Activated CD4-positive, CD25-positive, alpha-beta regulatory T cell treated with anti-CD3 and anti-CD28 coated beads, Interleukin-2, amount 50 U/mL, for 72 hours (primary cell): ENCODE measurements around the gene C2orf68.
"Not testable (repeated sequence)": the region's sequence is repeated elsewhere in the genome, so short reads cannot be mapped to it uniquely, and the experiment has no call there.

Source experiments
- DNase-seq: peaks from one replicate; pipeline ENCODE4 v3.0.0; 2021

The C2orf68 gene, protein sequence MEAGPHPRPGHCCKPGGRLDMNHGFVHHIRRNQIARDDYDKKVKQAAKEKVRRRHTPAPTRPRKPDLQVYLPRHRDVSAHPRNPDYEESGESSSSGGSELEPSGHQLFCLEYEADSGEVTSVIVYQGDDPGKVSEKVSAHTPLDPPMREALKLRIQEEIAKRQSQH

DNA sequence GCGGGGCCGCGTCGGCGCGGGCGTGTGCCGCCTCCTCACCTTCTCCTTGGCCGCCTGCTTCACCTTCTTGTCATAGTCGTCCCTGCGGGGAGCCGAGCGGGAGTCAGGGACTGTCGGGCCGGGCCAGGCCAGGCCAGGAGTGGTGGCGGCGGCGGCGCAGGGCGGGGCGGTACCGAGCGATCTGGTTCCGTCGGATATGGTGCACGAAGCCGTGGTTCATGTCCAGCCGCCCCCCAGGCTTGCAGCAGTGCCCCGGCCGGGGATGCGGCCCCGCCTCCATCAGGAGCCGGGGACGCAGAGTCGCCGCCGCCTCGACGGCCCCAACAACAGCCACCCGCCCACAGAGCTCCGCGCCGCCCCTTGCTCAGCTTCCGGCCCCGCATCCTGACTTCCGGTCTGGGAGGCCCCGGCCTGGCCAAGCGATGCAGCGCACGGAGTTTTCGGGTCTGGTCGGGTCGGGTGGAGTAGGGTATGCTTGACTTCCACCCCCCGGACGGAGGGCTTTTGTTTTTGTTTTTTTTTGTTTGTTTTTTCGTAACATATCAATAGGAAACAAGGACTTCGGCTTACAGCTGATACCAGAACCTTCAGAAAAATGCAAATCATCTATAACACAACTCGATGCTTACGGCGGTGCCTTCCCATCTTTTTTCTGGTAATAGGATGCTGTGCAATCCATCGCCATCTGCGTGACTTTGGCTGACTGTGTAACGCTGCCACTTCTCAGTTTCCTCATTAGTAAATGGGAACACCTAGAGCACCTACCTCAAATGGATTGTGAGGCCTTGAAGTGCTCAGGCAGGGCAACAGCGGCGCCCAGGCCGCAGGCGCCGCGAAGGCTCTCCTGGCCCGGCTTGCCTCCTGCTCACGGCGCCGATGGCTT, at the start of gene C2orf68:
Gene C2orf68, minus strand, starts transcription at position 362 of the 883 bp plus-strand sequence. Its CDS starts 82 bp downstream, at position 280.
- DNase-seq = peak; percentile 84

GRCh38 chr2:85661139-85661858, 49.4 kb upstream of the C2orf68 start:
- no peak for DNase-seq

DNA sequence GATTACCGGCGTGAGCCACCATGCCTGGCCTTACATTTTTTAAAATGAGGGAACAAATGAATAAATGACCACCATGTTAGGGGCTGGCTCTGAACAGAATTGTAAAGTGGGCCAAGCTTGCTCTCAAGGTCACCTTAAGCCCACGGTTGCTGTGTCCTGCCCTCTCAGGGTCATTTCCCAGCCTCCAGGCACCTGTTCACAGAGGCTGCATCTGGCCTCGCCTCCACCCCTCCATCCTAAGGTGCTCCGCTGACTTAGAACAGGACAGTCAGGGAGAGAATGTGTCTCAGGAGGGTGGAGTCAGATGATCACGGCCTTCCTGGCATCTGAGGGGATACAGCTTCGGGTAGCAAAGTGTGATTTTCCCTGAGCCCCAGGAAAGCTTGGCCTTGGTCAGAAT, 48.9 kb upstream of the C2orf68 start:
- DNase-seq = no peak

DNA sequence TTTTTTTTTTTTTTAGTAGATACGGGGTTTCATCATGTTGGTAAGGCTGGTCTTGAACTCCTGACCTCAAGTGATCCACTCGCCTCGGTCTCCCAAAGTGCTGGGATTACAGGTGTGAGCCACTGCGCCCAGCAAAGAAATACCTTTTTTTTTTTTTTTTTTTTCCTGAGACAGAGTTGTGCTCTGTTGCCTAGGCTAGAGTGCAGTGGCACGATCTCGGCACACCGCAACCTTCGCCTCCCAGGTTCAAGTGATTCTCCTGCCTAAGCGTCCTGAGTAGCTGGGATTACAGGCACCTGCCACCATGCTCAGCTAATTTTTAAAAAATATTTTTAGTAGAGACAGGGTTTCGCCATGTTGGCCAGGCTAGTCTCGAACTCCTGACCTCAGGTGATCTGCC, 48.4 kb upstream of the C2orf68 start:
- not testable (repeated sequence) for DNase-seq

DNA sequence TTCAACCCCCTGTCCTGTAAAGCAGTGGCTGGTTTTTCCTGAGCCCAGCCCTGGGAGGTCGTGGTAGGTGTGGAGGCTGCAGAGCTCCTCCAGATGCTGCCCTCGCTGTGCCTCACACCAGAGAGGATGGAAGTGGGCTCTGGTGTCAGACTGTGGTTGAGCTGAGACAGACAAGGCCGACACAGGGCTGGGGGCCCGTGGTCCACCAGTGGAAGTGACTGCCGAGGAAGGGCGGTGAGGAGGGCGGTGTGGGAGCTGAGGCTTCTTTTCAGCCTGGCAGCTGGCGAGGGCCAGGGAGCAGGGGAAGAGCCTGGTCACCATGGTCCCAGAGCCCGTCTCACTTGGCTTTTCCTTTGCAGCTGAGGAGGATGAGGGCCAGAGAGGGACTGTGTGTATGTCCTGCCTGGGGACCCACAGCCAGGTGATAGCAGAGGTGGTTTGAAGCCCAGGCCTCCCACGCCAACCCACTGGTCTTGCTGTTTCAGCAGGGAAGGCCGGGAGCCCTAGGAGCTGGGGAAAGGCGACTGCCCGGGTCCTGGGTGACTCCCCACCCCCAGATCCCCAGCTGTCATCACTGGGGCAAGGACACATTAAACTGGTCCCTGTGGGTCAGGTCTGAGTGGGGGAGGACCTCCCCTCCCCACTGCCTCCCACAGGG, 47.6 kb upstream of the C2orf68 start:
- no peak for DNase-seq

- not testable (repeated sequence) for DNase-seq
Observed at GRCh38 chr2:85657399-85657798, 45.5 kb upstream of the C2orf68 start.

GRCh38 chr2:85656468-85656867, 44.6 kb upstream of the C2orf68 start:
- no peak for DNase-seq

- DNase-seq = no peak
Observed at GRCh38 chr2:85655961-85656417, 44.1 kb upstream of the C2orf68 start.

- no peak for DNase-seq
Observed at GRCh38 chr2:85653996-85654395, 42.1 kb upstream of the C2orf68 start.

DNA sequence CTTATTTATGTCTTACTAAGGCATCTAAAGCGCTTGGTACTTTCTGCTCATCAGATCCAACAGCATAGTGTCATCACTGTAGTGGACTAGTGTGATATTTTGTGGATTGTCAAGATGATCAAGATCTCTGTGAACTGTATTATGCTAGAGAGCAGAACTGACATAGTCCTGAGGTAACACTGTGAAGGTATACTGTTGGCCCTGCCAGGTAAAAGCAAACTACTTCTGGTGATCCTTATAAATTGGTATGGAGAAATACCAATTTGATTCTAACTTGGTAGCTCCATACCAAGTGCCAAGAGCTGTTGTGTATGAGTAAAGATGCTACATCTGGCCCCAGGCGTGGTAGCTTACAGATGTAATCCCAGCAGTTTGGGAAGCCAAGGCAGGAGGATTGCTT, 40.2 kb upstream of the C2orf68 start:
- no peak for DNase-seq

GRCh38 chr2:85651097-85651496, 39.2 kb upstream of the C2orf68 start:
- DNase-seq = no peak

- no peak for DNase-seq
Observed at GRCh38 chr2:85650456-85650855, 38.6 kb upstream of the C2orf68 start.

DNA sequence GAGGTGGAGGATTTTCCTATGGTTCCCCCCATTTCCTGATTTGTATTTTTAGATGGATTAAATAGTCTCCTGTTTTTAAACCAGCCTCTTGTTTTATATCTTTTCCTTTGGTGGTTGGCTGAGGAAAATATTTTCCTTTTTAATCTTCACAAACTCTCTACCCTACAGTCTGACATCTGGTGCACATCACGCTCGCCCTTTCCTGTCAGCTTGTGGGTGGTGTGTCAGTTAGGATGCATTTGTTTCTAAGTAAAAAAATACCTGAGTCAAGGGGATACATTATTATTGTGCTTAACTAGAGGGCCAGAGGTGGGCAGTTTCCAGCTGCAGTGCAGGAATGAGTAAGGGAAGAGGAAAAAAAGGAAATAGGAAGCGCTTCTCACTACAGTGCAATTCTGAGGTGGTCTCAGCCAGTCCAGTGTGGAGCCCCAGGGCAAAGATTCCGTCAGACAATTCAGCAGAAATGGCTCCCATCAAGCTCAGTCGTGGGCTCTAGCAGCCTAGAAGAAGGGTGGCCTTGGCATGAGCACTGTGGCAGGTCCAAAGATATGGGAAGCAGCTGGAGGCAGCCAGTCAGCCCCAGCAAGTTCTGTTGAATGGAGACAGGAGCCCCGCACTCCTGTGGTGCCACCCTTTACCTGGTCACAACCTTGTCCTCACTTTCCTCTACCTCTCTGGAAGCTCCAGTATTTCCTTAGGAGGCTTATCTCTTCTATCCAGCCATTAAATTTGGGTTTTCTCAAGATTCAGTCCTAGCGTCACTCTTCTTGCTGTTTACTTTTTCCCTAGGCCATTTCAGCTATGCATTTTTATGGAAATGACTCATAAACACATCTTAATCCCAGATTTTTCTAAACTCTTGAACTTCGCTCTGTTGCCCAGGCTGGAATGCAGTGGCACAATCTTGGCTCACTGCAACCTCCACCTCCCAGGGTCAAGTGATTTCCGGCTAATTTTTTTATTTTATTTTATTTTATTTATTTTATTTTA, 37.6 kb upstream of the C2orf68 start:
- DNase-seq = no peak

DNA sequence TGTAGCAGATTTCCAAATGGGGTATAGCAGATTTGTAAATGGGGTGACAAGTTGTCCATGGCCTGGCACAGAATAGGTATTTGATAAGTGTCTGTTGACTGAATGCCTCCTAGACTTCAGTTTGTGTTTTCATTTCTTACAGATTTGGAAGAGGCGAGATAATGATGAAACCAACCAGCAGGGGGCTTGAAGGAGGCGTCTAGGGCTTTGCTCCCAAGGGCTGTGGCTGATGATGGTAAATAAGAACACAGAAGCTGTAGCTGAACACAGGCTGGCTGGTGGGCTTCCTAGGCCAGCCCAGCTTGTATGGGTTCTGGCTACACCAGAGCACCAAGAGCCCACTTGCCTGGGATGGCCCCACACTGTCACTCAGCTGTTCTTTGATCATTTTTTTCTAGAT, 36.8 kb upstream of the C2orf68 start:
- no peak for DNase-seq

GRCh38 chr2:85647823-85648526, 36.1 kb upstream of the C2orf68 start:
- DNase-seq = no peak

GRCh38 chr2:85646166-85646565, 34.3 kb upstream of the C2orf68 start:
- no peak for DNase-seq

DNA sequence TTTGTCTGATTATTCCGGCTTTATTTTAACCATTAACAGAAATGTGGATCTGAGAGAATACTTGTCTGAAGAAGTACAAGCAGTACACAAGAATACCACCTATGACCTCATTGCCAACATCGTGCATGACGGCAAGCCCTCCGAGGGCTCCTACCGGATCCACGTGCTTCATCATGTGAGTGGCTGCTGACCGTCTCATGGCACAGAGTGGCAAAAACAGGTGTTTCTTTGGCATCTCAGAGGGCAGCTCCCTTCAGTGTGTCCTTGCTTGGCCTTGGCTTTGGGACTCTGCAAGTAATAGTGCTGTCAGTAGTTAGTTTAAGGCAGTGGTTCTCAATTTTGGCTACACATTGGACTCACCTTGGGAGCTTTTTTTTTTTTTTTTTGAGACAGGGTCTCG, 33.0 kb upstream of the C2orf68 start:
- no peak for DNase-seq

DNA sequence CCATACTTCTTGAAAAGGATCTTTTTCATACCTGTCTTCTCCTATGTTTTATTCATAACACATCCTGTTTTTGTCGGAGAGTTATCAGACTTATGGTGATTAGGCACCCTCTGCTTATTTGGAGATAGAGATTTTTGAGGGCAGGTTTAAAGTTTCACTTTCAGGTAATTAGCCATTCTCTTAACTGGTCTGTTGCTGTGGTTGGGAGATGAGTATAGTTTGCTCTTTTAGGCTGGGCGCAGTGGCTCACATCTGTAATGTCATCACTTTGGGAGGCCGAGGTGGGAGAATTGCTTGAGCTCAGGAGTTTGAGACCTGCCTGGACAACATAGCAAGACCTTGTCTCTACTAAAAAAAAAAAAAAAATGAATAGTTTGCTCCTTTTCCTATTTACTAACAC, 30.9 kb upstream of the C2orf68 start:
- DNase-seq = no peak

DNA sequence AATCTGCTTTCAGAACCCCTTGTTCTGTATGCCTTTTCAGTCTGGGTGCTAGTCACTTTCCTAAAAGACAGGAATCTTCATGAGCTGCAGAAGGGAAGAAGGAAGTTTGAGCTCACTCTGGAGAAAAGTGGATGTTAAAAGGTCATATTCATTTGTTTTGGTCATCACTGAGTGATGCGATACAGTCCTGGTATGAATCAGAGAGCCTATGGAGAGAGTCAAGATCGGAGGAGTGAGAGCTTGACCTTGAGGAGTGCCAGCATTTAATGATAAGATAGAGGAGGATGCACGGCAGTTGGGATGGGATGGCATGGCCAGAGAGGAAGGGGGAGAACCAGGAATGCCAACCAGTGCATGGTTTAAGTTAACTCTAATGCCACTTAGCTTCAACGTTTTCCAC, 23.8 kb upstream of the C2orf68 start:
- DNase-seq = no peak

GRCh38 chr2:85635011-85635410, 23.1 kb upstream of the C2orf68 start:
- no peak for DNase-seq

DNA sequence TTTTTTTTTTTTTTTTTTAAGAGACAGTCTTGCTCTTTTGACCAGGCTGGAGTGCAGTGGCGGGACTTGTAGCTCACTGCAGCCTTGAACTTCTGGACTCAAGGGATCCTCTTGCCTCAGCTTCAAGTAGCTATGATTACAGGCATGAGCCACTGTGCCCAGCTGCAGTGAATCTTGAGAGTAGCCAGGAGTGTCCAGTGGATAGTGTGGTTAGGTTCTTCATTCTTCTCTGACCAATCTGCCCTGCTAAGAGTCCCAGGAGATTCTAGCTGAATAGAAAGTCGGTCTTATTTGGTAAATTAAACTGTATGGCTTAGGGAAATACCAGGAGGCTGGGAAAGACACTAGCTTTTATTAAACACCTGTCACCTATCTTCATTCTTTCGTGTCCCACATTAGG, 19.4 kb upstream of the C2orf68 start:
- no peak for DNase-seq
